Activated CD4-positive, CD25-positive, alpha-beta regulatory T cell treated with anti-CD3 and anti-CD28 coated beads, Interleukin-2, amount 50 U/mL, for 72 hours (primary cell): ENCODE data around the gene TSPAN3.

Experiments used
- DNase-seq: peaks from one replicate; pipeline ENCODE4 v3.0.0; 2021

Gene TSPAN3

GRCh38 chr15:77032647-77033416 lies 38.1 kb downstream of the TSPAN3 start:
- DNase-seq: peak; percentile 28

GRCh38 chr15:77032052-77032646 lies 38.8 kb downstream of the TSPAN3 start:
- no peak for DNase-seq

DNA sequence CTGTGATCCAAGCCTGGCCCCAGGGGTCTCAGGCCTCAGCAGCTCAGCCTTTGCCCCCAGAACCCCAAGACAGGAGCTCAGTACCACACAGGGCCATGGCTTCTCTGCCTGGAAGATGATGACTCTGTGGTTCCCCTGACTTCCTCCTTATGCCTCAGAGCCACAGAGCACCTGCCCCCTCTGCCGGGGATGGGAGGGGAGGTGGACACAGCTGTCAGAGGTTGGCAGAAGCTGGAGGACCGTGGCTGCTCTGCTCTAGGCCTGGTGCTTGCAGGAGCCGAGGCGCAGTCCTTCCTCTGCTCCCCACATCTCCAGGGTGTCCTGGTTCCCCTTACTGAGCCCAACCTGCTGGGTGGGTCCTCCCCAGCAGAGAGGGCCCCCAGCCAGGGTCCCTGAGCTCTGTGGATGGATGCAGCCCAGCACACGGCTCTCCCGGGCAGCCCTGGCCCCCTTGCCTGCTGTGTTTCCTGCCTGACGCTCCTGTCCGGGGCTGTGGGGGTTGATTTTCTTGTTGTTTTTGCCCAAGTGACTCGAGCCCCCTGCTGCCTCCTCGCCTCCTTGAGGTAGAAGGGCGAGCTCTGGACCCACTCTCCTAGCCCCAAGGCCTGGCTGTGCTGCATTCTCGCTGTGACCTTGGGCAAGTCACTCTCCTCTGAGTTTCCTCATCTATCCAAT lies 39.4 kb downstream of the TSPAN3 start:
- peak; percentile 27 for DNase-seq

DNA sequence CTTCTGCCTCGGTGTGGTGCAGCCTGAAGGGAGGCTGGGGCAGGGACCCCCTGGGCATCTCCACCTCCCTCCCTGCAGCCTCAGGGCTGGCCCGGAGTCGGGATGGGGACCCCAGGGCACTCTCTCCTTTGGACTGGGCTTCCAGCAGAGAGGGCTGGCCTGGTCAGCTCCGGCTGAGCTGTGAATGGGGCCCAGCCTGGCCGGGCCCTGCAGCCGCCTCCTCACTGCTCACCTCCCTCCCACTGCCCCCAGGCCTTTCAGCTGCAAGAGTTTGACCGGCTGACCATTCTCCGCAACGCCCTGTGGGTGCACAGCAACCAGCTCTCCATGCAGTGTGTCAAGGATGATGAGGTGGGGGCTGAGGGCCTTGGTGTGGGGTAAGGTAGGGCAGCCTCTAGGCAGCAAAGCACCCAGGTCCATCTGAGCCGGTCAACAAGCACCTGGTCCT lies 40.0 kb downstream of the TSPAN3 start:
- DNase-seq: peak; percentile 24

DNA sequence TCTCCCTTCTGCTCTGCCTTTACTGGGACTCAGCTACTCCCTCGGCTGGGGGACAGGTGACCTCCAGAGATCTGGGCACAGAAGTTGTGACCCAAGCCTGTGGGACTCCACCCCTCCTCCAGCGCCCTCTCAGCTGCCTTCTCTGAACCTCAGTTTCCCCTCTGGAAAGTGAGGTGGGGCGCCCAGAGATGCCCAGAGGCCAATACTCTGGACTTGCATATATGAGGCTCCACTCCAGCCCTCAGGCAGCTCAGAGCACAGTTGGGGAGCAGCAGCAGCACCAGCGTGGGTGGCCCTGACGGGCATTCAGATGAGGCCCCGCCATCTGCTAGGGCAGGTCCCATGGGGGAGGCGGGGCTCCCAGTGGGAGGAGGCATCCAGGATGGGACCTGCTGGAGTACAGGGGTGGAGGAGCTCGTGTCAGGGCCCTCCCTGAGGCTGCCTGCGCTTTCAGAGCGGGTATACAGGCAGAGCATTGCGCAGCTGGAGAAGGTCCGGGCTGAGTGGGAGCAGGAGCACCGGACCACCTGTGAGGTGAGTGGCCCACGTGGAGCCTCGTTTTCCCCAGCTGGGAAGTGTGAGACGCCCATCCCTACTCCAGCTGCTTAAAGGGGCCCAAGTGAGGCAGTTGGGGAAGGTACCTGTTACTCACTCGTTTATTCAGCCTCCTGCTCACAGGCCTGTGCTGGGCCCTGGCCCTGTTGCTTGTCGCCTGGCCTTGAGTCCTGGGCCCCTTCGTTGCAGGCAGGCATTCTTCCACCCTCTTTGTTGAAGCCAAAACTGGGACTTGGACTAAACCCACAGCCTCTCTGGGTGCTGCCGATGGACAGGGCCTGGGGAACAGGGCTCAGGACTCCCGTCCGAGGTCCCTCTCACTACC lies 40.6 kb downstream of the TSPAN3 start:
- DNase-seq: peak; percentile 29

- DNase-seq: peak; percentile 25
These were observed 41.5 kb downstream of the TSPAN3 start for GRCh38 chr15:77029166-77030047.

DNA sequence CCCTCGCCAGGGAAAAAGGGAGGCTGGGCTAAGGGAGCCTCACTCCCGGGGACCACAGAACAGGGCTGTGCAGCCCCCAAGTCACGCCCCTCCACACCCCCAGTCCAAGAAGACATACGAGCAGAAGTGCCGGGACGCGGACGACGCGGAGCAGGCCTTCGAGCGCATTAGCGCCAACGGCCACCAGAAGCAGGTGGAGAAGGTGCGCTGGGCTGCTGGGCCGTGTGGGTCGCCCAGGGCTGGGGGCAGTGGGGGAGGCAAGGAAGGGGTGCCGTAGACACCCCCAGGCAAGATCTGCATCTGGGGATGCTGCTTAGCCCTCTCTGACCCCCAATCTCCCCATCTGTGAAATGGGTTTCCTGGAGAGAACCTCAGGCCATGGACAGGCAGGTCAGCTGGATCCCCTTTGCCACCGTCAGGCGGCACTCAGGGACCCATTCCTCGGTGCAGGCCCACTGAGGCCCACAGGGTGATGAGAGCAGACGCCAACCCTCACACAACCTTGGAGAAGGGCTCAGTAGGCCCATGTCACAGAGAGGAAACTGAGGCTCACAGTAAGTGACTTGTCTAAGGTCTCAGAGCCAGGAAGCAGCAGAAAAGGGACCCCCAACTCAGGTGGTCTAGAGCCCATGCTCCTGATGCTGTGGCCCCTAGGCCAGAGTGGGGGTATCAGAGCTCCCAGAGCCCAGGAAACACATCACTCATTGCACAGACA lies 42.3 kb downstream of the TSPAN3 start:
- DNase-seq: peak; percentile 27

- DNase-seq: no peak
These were observed 43.0 kb downstream of the TSPAN3 start for GRCh38 chr15:77027697-77028450.

DNA sequence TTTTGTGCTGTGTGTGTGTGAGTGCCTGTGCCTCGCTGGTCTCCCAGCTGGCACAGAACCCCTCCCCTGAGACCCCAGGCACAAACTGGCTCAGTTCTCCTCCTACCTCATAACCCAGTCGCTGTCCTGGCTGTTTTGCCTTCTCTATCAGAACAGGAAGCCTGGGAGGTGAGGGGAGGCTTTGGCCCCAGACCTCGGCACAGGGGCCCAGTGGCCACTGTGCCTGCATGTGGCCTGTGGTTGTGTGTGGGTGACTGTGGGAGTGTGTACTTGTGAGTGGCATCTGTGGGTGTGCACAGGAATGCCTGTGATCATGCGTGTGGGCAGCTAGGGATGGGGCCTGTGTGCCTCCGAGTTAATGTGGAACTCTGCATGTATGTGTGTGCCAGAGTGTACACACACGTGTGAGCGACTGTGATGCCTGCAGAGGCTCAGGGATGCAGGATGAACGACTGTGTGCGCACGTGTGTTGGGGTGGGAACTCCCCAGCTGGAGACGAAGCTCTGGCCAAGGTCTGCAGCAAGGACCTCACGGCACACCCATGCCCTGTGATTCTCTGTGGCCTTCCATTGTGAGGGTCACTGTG lies 43.7 kb downstream of the TSPAN3 start:
- DNase-seq: peak; percentile 26

DNA sequence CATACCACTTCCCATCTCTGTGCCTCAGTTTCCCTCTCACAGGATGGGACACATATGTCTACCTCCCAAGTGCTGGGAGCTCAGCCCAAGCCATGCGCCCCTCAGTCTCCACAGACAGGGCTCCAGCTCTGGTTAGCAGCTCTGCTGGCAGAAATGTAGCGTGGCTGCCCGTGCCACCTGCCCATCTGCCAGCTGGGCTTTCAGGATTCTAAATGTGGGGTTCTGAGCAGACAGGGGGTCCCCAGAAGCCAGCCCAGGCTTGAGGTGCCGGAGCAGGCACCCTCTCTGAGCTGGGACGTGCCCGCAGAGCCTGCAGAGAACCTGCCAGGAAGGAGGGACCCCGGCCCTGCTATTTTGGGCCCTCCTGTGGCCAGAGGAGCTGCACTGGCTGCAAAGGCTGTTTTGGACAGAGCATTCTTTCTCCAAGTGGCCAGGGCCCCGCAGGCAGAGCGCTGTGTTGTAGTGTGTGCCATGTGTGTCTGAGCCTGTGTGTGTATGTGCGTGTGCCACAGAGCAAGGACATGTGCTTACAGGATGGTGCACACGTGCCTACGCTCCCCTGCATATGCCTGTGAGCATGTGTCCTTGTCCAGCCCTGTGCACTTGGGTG lies 44.3 kb downstream of the TSPAN3 start:
- DNase-seq: no peak

DNA sequence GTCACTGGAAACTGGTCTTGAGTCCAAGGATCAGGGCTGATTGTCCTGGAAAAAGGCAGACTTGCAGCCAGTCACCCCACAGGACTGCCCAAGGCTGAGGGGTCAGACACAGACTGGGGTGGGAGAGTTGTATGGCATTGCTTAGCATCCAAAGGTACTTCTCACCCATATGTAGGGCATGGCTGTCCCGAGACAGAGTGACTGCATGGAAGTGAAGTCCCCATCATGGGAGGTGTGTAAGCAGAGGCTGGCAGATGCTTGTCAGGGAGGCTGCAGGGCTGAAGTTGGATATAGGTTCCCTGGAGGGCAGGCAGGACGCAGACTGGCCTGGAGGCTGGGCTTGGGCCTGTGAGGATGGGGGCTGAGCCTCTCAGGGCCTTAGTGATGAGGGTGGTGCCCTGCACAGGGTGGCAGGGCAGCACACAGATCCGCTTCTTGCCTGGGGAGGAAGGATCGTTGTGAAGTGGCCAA lies 44.9 kb downstream of the TSPAN3 start:
- peak; percentile 27 for DNase-seq

GRCh38 chr15:77025083-77025901 lies 45.6 kb downstream of the TSPAN3 start:
- peak; percentile 15 for DNase-seq

GRCh38 chr15:77024273-77025082 lies 46.4 kb downstream of the TSPAN3 start:
- DNase-seq: peak; percentile 77

GRCh38 chr15:77023576-77024272 lies 47.2 kb downstream of the TSPAN3 start:
- DNase-seq: no peak

DNA sequence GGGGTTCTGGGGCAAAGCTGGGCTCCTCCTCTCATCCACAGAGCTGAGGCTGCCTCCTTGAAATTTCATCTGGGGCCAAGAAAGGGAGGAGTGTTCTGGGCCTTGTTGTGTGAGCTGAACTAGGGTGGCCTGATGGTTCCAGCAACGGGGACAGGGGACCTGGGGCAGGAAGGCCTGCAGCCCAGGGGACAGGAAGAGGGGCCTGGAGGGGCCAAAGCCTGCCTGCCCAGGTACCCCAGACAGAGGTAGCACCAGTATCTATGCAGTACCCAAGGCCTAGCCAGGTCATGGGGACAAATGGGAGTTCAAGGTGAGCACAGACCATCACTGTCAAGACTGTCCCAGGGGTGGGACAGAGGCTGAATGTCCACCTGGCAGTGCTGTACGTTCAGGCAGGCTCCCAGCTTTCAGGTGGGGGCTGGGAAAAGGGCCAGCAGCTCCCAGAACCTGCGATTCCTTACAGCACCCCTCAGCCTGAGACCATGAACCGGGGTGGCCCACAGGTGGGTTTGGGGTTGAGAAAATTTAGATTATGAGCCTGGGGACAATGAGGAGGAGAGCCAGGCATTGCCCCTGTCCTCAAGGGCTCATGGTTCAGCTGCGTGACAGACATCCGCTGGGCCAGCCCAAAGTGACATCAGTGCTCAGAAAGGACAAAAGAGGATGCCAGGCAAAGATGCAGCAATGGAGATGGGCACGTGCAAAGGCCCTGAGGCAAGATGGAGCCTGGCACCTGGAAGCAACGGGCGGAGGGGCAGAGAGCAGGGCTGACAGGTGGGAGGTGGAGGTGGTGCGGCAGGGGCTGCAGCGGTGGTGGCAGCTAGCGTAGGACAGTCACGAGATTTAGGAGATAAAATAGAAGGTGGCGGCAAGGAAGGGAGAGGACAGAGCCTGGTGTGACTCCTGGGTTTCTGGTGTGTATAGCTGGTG lies 48.0 kb downstream of the TSPAN3 start:
- DNase-seq: no peak
